HepG2 (cell line): ENCODE measurements around the gene FRAS1. TPM values are rescaled to one million over a fixed set of nuclear protein-coding genes. Genes with fewer than 3 reads are reported as not detected.

Experiments
- ATAC-seq: fragments of 200-7000 bp; cut with Tn5 transposase; 3 replicates; pipeline ENCODE4 v1.9.1; 2020; ENCODE audit warnings: mild to moderate bottlenecking, moderate library complexity
- BruUV-seq: library from RNA; stranded (reverse); fragments of 400-500 nt; replicated peaks from 2 replicates; lab custom pipeline; 2021; lab: Mats Ljungman, UMichigan
- CTCF ChIA-PET: fragments of 300-600 bp; formaldehyde crosslinking; extraction: SDS; loops from one replicate; lab custom pipeline; 2021; ENCODE audit warnings: low total read pairs, inconsistent platforms, low intra/inter-chr PET ratio; lab: Yijun Ruan, JAX
- POLR2A ChIA-PET: fragments of 350-600 bp; sonication (Branson Sonifier 250); formaldehyde crosslinking; loops from one replicate; lab custom pipeline; 2020; ENCODE audit warnings: antibody characterized with exemption, inconsistent platforms; lab: Yijun Ruan, JAX
- DNase-seq: peaks from one replicate; pipeline ENCODE4 v3.0.0-alpha.2; 2015; ENCODE audit warnings: low spot score
- FAIRE-seq: peaks from 3 replicates; lab custom pipeline; 2011; peaks lifted over from hg19 to GRCh38; lab: Jason Lieb, UNC
- H2AFZ ChIP-seq: one replicate; pipeline ENCODE4 v1.6.1; 2011; ENCODE audit warnings: low read length, inconsistent platforms
- H3K27ac ChIP-seq: fragments of 300-600 bp; 3 replicates; pipeline ENCODE4 v1.8.0; 2011; ENCODE audit warnings: mixed run types, mild to moderate bottlenecking, mixed read lengths, low read length, inconsistent platforms; ENCODE audit not compliant: insufficient read depth; ENCODE audit errors: extremely low read length
- H3K27me3 ChIP-seq, 2 experiments: fragments of 200-600 bp in 1 of 2; 2 replicates in 1 of 2; 3 replicates in 1 of 2; pipeline versions ENCODE4 v1.6.0 to v1.8.0; 2011; ENCODE audit warnings: low read length in 2 of 2, mild to moderate bottlenecking in 2 of 2, moderate library complexity in 2 of 2, inconsistent platforms in 1 of 2; ENCODE audit not compliant: insufficient read depth in 2 of 2, control insufficient read depth in 1 of 2
- H3K36me3 ChIP-seq, 2 experiments: fragments of 200-600 bp in 1 of 2; replicated peaks in 1 of 2; 2 replicates in 1 of 2; 3 replicates in 1 of 2; pipeline versions ENCODE4 v1.5.1 to v1.8.0; 2011; ENCODE audit warnings: low read length in 2 of 2, inconsistent platforms in 1 of 2; ENCODE audit not compliant: insufficient read depth in 2 of 2, control insufficient read depth in 1 of 2
- H3K4me1 ChIP-seq: 2 replicates; pipeline ENCODE4 v1.5.1; 2012; ENCODE audit warnings: low read length, inconsistent platforms; ENCODE audit not compliant: insufficient read depth
- H3K4me2 ChIP-seq: 2 replicates; pipeline ENCODE4 v1.6.0; 2011; ENCODE audit warnings: low read depth, low read length, inconsistent platforms
- H3K4me3 ChIP-seq, 3 experiments: fragments of 200-600 bp in 1 of 3; sonication (generic), shearing (Covaris generic) in 1 of 3; replicated peaks in 1 of 3; 2 replicates each; pipeline ENCODE4 v1.5.1; 2011 to 2016; ENCODE audit warnings: low read length in 3 of 3, inconsistent platforms in 2 of 3, low read depth in 2 of 3, mild to moderate bottlenecking in 2 of 3, control low read depth in 1 of 3, mixed read lengths in 1 of 3; ENCODE audit not compliant: insufficient read depth in 1 of 3
- H3K79me2 ChIP-seq: one replicate; pipeline ENCODE4 v1.6.1; 2011; ENCODE audit warnings: low read length, inconsistent platforms; ENCODE audit not compliant: insufficient read depth
- H3K9ac ChIP-seq: 2 replicates; pipeline ENCODE4 v1.6.0; 2011; ENCODE audit warnings: mild to moderate bottlenecking, low read depth, low read length, inconsistent platforms; ENCODE audit not compliant: insufficient read depth
- H3K9me3 ChIP-seq: 2 replicates; pipeline ENCODE4 v1.5.1; 2012; ENCODE audit warnings: mild to moderate bottlenecking, low read length
- H4K20me1 ChIP-seq: 2 replicates; pipeline ENCODE4 v1.6.0; 2011; ENCODE audit warnings: inconsistent platforms, mild to moderate bottlenecking, low read length, moderate library complexity; ENCODE audit not compliant: insufficient read depth
- FOXA1 ChIP-seq, 2 experiments: fragments of 450-650 bp in 1 of 2; sonication (generic) in 1 of 2; formaldehyde crosslinking in 1 of 2; IDR thresholded peaks; 2 replicates each; pipeline versions ENCODE4 v1.4.0 to v1.6.1; 2016 to 2020; ENCODE audit warnings: missing genetic modification reagents in 1 of 2
- MIER2 ChIP-seq: IDR thresholded peaks from 2 replicates; pipeline ENCODE4 v1.6.1; 2016; ENCODE audit warnings: missing biosample characterization, missing genetic modification reagents
- SOX13 ChIP-seq, 3 experiments: fragments of 450-650 bp in 1 of 3; sonication (generic) in 1 of 3; formaldehyde crosslinking in 1 of 3; IDR thresholded peaks in 2 of 3; conservative IDR thresholded peaks in 1 of 3; 2 replicates each; pipeline versions ENCODE4 v1.5.0 to v1.6.1; 2016 to 2020; ENCODE audit warnings: antibody characterized with exemption in 1 of 3, mild to moderate bottlenecking in 1 of 3, missing compliant biosample characterization in 1 of 3, missing genetic modification reagents in 1 of 3, moderate library complexity in 1 of 3
- WGBS: methylation state at CpG from one replicate; pipeline ENCODE4 v1.1.6; 2017; ENCODE audit warnings: low lambda C conversion rate; 5-methylcytosine and 5-hydroxymethylcytosine counted together
- in situ Hi-C: cut with HindIII; loops from 2 replicates; pipeline ENCODE4 v1.10.0; 2017; ENCODE audit warnings: low pct_unique_long_range_greater_than_20kb; ENCODE audit not compliant: extremely low pct_ligation_motif_present
- intact Hi-C: fragments of 100-400 bp; cut with micrococcal nuclease; formaldehyde crosslinking; loops from one replicate; pipeline ENCODE4 v1.10.0; 2022; ENCODE audit not compliant: unreplicated experiment
- polyA plus RNA-seq, 8 experiments: library from polyadenylated mRNA; depleted of rRNA in 3 of 8; stranded (reverse) in 7 of 8; unstranded in 1 of 8; fragments of >200 nt; fragmentation: Illumina TruSeq in 4 of 8; extraction: Trizol in 4 of 8; gene quantifications; 2 replicates each; pipeline versions ENCODE4 v1.2.1 to v1.2.3, GENCODE V29; 2011 to 2016; ENCODE audit warnings: low read depth in 4 of 8, missing spikeins in 1 of 8, mixed read lengths in 1 of 8; ENCODE audit not compliant: insufficient read depth in 1 of 8
- total RNA-seq, 5 experiments: library from RNA; depleted of rRNA; stranded (reverse); fragments of >200 nt; fragmentation: Illumina TruSeq; extraction: Trizol; gene quantifications; 2 replicates each; pipeline ENCODE4 v1.2.3, GENCODE V29; 2016; ENCODE audit warnings: low read depth in 1 of 5
- TF ChIP-seq, protein P1 (sequence below): sonication (generic); formaldehyde crosslinking; IDR thresholded peaks from 2 replicates; pipeline ENCODE4 v1.4.0; 2020; ENCODE audit warnings: missing genetic modification reagents, borderline replicate concordance

Gene FRAS1
- total and polyA plus RNA-seq, 2 of the 13 experiments (the other 11 are each of a cell fraction or from before 2014, with no cell fraction given): 22.5 to 31.6 TPM

DNA sequence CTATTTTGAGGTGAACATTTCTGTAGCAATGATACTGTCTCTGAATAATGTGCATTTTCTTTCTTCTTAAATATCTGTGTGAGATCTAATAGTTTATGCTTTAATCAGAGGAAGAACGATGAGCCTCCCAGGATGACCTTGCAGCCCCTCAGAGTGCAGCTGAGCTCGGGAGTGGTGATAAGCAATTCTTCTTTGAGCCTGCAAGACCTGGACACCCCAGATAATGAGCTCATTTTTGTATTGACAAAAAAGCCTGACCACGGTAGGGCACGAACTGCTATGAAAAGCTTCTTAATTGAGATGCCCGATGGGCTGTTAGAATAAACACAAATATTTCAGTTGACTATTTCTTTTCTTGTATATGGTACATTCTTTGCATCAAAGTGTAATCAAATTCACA is 389.5 kb downstream of the FRAS1 start:
- no peak overlapping the region for H3K4me3 ChIP-seq
- no peak for DNase-seq
- peaks cover 19 to 81% of the 10 kb centered on the region in 2 experiments for H3K36me3 ChIP-seq
- H3K4me2 ChIP-seq: no peak overlapping the region
- no peak overlapping the region for H3K9ac ChIP-seq
- no peaks in the 10 kb centered on the region for H4K20me1 ChIP-seq
- POLR2A ChIA-PET: no interaction called here
- TF ChIP-seq, protein P1, sequence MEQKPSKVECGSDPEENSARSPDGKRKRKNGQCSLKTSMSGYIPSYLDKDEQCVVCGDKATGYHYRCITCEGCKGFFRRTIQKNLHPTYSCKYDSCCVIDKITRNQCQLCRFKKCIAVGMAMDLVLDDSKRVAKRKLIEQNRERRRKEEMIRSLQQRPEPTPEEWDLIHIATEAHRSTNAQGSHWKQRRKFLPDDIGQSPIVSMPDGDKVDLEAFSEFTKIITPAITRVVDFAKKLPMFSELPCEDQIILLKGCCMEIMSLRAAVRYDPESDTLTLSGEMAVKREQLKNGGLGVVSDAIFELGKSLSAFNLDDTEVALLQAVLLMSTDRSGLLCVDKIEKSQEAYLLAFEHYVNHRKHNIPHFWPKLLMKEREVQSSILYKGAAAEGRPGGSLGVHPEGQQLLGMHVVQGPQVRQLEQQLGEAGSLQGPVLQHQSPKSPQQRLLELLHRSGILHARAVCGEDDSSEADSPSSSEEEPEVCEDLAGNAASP: no peak
- no peak for TF ChIP-seq MIER2 (CRISPR knock-in tag)
- TF ChIP-seq FOXA1 (IDR thresholded peaks at IDR 0.05): no peak
- TF ChIP-seq FOXA1 (CRISPR knock-in tag; IDR thresholded peaks at IDR 0.05): no peak
- CTCF ChIA-PET: no interaction called here
- in situ Hi-C loops (no loop called here), intact Hi-C loops (no loop called here)
- no peak overlapping the region for H2AFZ ChIP-seq
- no TSS peak for BruUV-seq
- 96% methylated on average over 5 of the region's 5 CpGs for WGBS
- no peak for FAIRE-seq
- H3K27me3 ChIP-seq: no peaks in the 10 kb centered on the region
- ATAC-seq: no peak
- no peaks in the 10 kb centered on the region for H3K79me2 ChIP-seq
- no peak overlapping the region for H3K27ac ChIP-seq
- H3K9me3 ChIP-seq: no peaks in the 10 kb centered on the region
- H3K4me1 ChIP-seq: no peaks in the 10 kb centered on the region

DNA sequence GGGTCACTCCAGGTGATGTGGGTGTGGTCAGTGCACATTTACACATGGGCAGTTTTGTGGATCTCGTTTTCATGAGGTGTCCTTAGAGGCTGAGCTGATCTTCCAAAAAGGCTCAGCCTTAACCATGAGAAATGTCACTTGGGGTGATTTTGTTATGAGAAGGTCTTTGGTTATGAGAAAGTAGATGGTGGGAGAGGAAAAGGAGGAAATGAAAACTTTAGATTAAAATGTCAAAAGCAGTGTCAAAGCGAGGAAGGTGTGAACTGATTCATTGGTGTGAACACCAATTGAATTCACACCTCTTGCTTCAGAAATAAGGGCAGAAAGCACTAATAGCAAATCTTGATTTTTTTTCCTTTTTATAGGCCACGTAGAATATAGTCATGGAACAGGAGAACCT is 394.3 kb downstream of the FRAS1 start:
- Histone ChIP-seq H3K4me1 (no peaks in the 10 kb centered on the region), H3K4me2 (no peak overlapping the region), H3K9me3 (no peaks in the 10 kb centered on the region), H3K36me3 (peaks cover 30 to 75% of the 10 kb centered on the region in 2 experiments), H3K79me2 (no peaks in the 10 kb centered on the region), H3K27ac (no peak overlapping the region), H3K27me3 (no peaks in the 10 kb centered on the region), H2AFZ (no peak overlapping the region), H3K4me3 (no peak overlapping the region), H4K20me1 (no peaks in the 10 kb centered on the region), H3K9ac (no peak overlapping the region)
- no peak for FAIRE-seq
- ATAC-seq: no peak
- no peak for DNase-seq
- in situ Hi-C loops: no loop called here
- no TSS peak for BruUV-seq
- WGBS: 64% methylated on average over 3 of the region's 3 CpGs
- CTCF ChIA-PET: no interaction called here
- no peak for TF ChIP-seq SOX13 (IDR thresholded peaks at IDR 0.05)
- no peak for TF ChIP-seq SOX13 (CRISPR knock-in tag; conservative IDR thresholded peaks at IDR 0.05 in 1 of 2, IDR thresholded peaks at IDR 0.05 in 1 of 2)
- POLR2A ChIA-PET: no interaction called here
- intact Hi-C loops: no loop called here
